RKO (cell line): ENCODE results near the gene ANK3.

ENCODE experiments used
- DNase-seq: peaks from one replicate; pipeline ENCODE4 v3.0.0-alpha.2; 2016; ENCODE audit warnings: low spot score

Gene ANK3

DNA sequence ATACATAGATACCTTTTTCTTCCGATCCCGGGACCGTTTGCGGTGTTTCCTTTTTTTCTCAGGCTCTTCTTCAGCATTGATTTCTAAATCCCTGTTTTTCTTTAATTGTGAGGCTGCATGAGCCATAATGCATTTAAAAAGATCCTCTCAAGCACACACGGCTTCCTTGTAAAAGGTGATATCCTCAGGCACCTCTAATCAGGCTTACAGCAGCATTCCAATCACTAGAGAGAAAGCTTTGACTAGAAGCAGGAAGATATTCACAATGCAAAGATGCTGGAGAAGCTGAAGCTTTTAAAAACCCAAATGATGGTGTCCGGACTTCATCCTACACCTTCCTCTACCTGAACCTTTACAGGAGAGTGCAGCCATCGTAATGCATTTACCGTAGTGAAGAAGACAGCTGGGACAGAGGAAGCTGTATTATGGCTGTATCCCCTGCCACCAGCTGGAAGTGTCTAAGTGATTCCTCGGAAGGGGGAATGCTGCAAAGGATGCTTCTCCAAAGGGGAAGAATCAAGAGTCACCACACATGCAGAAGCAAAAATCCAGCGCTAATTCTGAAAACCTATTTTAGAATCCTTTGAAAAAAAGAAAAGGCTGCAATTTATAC, at the start of gene ANK3:
TSS of gene ANK3 (minus strand) at position 463 of the 613 bp plus-strand sequence. CDS start at position 126, 337 bp downstream.
- no peak for DNase-seq

DNA sequence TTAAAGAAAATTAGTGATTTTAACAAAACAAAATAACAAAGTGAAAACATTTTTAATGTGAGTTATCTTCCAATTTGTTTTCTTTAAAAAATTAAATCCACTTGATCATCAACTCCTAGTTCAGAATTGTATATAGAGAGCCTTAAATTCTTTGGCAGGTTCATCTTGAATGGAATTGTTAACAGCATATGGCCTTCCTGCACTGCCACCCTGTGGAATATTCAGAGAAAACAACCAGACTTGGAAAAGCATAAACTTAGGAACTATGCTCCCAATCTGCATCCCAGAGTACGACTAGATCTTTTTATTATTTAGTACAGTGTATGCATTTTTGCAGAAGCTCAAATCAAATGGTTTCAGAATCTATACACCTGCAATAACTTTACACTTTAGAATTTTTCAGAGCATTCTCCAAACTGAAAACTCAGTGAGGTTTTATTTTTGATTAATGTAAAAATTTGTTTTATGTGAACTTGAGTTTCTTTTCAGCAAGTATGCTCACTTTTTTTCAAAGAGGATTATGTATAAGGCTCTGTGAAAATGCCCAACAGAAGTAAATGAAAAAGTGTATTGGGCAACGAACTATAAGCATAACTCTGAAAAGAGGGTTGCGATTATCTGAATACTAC, 44.9 kb upstream of the ANK3 start:
- peak; percentile 67 for DNase-seq

DNA sequence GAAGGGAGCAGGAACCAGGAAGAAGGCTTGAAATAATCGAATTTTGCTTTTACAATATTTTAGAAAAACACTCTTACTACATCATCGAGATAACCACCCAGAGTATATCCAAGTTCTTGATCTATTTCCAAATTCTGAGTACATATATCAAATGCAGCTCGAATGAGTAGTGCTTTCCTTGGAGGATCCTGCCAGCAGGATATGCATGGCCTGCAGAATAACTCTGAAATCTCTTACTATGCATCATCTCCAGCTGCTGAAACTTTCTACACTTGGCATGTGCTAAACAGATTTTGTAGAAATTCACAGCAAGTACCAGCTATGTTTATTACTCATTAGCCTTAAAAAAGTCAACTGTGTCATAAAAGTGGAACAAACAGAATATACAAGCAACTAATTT, 44.0 kb upstream of the ANK3 start:
- no peak for DNase-seq

DNA sequence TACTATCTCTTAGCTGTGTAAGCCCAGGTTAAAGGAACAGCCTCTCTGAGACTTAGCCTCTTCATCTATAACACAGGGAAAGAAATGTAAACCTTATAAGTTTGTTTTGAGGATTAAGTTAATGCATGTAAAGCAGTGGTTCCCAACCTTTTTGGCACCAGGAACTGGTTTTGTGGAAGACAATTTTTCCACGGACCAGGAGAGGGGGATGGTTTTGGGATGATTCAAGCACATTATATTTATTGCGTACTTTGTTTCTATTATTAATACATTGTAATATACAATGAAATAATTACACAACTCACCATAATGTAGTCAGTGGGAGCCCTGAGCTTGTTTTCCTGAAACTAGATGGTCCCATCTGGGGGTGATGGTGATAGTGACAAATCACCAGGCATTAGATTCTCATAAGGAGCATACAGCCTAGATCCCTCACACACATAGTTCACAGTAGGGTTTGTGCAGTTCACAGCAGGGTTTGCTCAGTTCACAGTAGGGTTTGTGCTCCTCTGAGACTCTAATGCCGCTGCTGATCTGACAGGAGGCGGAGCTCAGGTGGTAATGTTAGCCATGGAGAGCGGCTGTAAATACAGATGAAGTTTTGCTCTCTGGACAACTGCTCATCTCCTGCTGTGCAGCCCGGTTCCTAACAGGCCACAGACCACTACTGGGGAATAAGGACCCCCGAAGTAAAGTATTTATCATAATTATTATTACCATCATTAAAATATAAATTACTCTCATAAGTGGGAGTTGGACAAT, 41.3 kb upstream of the ANK3 start:
- no peak for DNase-seq

DNA sequence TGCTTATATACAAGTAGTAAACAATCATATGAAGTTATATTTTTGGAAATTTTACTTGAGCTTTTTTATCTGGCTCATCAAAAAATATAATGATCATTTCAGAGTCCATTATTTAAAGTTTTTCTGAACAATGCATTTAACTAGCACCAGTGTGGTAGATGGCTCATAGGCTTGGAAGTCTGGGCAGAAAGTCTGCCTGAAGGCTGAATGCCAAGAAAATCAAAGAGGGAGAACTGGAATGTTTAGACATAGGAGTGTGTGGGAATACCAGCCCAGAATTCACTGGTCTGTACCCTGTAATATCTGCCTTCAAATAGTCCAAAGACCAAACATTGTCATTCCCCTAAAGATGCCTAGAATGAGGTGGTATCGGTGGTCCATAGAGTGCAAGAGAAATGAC, 40.3 kb upstream of the ANK3 start:
- no peak for DNase-seq

DNA sequence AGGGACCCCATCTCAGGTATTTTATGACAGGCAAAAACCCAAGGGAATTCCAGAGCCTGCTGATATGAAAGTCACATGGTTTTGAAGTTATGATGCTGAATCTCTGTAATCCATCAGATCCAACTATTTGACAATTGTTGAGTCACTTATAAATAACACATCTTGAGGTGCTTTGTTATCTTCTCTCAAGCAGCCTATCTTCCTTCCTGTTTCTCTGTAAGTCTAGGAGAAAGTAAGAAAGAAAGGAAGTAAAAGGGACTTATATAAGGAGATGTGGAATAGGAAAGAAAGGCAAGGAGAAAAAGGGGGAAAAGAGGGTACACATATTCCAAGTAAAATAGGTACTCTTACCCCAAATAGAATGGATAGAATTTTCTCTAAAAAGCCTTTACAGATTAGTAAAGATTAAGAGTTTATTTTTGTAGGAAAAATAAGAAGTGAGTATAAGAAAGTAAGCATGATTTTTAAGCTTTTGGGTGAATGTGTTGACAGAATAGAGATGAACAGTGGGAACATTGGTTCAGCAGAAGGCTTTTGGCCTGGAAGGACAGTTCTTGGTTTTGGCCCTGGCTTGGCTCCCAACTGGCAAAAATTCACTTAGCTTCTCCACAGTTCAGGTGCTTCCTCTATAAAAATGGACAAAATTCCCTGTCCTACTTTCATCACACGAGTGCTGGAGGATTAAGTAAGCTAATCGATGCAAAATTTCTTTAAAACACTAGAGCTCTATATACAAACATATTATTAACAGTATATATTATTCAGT, 39.6 kb upstream of the ANK3 start:
- no peak for DNase-seq

DNA sequence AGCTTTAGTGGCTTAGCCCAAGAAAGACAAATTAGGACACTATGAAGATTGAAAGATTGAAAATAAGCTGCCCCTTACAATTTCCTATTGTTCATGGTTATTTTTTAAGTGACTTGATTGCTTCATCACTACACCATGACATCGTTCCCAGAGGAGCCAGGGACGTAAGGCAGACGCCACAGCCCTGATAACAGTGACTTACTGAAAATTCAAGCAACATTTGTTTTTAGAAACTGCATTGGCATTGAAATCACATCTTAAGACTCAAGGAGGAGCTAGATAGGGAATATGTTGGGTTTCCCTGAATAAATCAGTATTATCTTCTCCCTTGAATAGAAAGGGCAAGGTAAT, 38.7 kb upstream of the ANK3 start:
- DNase-seq = no peak

DNA sequence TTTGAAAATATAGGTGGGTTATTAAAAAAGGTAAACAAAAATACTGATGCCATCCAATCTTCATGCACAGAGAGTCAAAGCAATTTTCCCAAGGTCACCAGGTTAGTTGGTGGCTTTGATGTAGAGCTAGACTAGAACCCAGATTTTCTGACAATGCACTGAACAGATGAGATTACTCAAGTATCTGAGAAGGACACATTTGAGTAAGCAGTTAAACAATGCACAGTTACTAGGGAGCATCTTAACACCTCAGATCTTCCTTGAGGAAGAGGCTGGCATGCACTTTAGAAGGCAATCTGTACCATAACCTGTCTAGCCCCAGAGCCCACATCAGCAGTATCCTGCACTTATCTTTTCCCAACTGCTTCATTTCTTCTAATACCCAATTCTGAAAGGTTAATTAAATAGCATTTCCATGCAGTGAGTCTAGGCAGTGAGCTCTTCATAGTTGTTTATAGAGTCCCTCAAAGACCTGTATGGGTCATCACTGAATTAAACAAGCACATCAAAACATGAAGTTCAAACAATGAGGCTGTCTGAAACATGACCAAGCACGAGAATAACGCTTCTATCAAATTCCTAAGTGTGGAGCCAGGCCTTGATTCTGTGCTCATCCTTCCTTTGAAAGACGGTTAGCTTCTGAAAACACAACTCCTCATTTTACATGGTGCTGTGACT, 38.2 kb upstream of the ANK3 start:
- no peak for DNase-seq

DNA sequence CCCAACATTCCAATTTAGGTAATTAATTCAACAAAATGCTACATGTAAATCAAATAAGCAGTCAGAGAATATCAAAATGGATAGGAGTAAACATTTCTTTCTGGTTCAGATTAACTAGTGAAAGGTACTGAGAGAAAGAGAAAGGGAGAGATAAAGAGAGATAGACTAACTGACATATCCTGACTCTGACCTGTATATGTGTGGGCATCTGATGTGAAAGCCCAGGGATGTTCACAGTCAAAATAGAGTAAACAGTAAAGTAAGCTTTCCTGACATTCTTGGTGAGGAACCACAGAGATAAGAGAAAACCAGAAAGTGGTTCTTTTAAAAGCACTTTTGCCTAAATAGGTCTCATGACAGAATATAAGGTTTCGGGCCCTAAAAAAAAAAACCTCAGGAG, 37.5 kb upstream of the ANK3 start:
- DNase-seq = no peak

DNA sequence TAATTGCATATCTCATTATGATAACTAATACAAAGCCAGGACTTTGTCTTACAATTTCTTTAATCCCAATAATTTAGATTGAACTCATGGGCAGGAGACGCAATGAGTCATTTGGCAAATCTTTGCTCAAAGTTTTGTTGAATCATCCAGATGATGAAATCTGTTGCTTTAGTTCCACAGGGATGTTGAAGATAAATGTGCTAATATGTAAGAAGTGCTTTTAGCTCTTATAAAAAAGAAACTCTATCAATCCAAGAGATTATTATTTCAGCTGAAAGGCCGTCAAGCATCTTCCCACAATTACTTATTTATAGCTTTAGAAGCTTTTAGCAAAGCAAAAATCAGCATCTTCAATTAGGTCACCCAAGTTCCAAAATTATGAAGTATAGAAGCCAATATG, 36.8 kb upstream of the ANK3 start:
- DNase-seq = peak; percentile 40

DNA sequence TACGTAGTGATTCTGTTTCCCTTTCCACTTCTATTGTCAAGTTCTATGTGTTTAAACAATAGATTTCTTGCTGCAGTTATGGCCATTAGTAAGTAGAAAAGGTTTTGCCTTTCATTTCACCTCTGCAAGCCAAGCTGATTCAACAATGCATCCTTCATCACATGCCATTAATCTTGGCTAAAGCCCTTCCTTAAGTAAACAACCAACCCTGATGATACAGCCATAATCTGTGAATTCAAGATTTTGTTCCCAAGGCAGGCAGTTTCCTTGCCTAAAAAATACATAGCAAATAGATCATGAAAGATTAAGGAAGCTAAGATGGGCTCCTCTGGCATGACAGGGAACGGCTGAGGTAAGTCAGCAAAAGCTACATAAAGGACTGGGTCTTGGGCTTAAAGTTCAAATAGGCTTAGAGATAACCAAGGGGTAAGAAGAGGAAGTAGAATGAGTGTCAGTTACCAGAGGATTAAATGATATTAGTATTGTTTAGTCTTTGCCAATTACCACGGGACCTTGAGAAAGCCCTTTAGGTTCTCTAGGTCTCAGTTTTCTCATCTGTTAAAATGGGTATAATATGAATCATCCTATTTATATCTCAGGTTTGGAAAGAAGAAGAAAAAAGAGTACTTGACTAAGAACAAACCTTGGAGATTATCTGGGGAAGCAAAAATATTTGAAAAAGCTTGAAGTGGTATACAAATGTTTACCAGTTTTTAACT, 35.9 kb upstream of the ANK3 start:
- no peak for DNase-seq

DNA sequence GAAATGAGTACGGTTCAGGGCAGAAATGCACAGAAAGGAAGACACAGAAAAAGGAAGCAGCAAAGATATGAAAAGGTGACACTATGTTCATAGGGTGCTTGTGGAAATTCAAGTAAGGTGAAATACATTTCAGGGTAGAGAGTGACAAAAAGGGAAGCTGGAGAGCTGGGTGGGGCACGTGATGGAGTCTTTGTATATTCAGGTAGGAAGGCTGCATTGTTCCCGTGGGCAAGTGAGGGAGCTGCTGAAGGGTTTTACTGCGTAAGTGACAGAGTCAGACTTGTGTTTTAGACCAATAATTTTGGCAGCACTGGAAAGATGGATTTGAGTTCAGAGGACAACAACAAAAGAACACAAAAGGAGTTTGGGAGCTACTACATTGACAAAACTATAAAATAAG, 35.3 kb upstream of the ANK3 start:
- DNase-seq = no peak

DNA sequence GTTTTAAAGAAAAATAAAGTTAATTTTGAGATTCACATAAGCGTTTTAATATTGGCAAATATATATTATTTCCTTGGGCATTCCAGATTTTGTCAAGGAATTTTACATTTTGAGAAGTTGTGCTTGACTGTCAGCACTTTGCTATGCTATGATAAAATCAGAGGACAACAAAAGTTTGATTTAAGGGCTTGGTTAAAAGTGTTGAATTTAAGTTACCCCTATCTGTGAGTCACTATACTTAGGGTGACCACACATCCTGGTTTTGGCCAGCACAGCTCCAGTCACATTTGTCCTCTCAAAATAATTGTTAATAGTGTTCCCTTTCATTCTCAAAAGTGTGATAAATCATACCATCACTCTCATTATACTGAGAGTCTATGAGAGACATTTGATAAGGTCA, 34.2 kb upstream of the ANK3 start:
- no peak for DNase-seq

DNA sequence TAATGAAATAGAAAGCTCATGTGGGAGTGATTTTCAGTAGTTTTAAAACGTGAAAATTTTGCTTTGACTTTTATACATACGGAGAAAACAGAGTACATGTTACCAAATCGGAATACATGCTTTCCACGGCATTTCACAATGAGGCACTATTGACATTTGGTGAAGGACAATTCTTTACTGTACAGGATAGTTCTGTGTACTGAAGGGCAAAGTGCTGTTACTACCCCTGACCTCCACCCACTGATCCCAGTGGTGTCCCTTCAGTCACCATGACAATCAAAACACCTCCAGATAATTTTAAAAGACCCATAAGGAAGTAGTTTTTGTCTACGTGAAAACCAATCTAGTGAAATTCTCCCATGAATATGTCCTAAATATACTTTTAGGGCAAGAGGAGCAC, 33.1 kb upstream of the ANK3 start:
- DNase-seq = no peak

DNA sequence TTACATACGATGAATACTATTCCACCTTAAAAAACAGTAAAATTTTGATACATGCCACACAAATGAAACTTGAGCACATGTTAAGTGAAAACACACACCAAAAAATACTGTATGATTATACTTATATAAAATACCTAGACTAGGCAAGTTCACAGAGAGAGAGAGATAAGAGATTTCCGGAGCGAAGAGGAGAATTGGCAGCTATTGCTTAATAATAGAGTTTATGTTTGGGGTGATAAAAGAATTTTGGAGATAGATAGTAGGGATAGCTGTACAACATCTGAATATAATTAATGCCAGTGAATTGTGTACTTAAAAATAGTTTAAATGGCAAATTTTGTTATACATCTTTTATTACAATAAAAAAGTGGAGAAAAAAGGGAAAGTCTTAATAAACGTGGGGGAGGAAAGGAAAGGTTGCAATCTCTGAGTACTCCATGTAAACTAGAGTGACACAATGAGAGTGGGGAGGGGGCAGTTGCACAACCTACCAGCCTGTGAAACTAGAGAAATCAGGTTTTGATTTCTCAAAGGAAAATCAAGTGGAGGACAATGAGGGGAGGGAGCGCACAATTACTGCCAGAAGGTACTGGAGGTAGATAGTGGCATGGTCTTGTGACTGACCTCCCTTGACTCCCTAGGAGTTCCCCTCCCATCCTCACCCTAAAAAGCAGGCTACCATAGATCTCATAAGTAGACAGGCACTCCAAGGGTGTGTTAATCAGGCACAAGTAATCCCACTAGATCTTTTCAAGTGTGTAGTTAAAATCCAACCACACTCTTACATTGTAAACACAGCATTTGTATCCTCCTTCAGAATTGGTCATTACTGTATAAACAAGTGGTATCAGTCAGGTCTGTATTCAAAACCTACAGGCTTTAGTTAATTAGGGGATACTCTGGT, 31.6 kb upstream of the ANK3 start:
- no peak for DNase-seq

DNA sequence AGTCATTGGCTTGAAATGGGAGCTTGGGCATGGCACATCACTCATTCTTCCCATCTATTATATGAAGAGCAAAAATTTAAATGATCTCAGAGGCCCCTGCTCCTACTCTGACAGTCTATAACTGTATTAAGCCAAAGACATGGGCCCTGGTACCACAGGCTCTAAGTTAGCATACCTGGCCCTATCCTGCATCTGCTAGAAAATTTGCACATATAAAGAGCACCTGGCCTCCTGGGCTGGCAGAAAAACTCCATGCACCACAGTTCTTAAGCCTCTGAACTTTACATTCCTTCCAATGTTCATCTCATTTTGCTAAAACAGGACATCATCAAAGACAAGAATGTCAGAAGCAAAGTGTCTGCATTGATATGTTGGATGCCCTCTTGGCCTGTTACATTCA, 29.6 kb upstream of the ANK3 start:
- no peak for DNase-seq

DNA sequence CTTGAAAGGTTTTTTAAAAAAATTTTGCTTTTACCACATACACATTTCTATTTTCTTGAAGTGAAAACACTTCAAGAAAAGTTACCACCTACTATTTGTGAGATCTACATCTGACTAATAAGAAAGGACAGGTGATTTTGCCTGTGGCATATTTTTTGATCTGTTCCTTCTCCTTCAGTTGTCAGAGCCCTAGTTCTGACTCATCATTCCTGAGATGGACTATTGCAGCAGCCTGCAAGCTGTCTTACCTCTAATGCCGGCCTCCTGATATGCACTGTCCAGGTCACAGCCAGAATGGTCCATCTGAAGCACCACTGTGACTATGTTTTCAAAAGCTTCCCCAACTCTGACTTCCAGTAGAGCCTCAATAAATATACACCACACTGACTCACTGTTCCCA, 28.2 kb upstream of the ANK3 start:
- DNase-seq = no peak

DNA sequence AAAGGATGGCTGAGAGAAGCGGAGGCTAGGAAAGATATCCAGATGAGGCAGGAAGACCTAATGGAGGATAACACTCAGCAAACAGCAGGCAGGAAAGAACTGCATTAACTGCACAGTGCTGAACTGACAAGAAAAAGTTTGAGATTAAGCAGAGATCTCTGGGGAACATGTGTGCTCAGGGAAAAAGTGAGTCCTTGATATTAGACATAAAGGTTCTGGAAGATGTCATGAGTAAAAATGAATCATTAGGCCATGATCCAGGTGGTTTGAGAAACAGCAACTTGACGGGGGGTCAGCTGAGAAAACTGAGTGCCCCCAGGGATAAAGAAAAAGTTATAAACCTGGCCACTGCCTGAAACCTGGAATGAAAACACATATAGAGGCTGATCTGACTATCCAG, 27.3 kb upstream of the ANK3 start:
- DNase-seq = no peak

DNA sequence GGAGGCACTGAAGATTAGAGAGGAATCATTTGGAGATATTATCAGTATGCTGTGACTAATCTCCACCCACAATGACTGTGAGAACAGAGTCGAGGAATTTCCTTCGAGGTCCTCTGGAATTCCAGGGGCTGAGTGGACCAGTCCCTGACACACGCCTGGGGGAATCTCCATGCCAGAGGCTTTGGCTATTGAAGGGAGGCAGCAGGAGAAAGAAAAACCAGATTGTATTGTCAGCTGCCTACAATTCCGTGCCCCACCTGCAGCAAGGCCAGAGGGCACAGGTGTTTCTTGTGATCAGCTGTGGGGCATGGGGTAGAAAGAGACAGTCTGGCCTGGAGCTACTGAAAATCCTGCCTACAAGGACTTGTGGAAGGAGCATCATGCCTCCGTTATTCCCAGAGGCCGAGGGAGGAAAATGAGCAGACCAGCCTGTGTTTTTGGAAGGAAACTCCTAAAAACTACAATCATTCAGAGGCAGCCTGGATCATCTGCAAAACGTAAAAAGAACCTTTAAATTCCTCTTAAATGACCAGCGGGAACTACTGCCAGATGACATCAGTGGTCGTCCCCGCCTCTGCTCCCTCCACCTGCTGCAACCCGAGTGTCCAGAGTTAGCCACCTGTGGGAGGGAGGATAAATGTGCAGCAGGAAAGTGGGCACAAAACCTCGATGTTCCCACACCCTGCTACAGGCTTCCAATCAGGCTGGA, 25.4 kb upstream of the ANK3 start:
- peak; percentile 29 for DNase-seq

DNA sequence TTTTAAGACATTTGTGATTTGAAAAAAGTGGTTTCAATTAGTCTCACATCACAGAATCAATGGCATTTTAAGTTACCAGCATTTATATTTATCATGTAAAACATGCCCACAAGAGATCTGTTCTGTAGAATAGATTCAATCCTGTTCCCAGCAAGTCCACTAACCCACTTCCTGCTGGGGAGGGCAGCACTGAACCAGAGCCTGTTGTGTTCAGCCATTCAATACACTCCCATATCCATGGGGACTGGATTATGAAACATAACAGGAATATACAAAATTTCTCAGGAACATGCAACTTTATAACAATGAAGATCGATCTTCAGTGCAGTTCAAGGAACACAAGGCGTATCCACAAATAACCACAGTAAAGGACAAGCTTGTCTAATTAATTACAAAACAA, 24.4 kb upstream of the ANK3 start:
- no peak for DNase-seq
